Mesenchymal stem cell (in vitro differentiated cells and primary cell): ENCODE results near the gene MINK1.

Source experiments
- DNase-seq: peaks from one replicate; pipeline ENCODE4 v3.0.0-alpha.2; 2013
- H2AFZ ChIP-seq: one replicate; pipeline ENCODE4 v1.6.1; 2013; ENCODE audit warnings: low read depth, mild to moderate bottlenecking, control low read depth, inconsistent platforms, low read length, moderate library complexity
- H2AK5ac ChIP-seq: 2 replicates; pipeline ENCODE4 v1.6.1; 2013; ENCODE audit warnings: low read length, moderate library complexity, mild to moderate bottlenecking, inconsistent platforms; ENCODE audit not compliant: severe bottlenecking
- H2BK120ac ChIP-seq: one replicate; pipeline ENCODE4 v1.6.1; 2013; ENCODE audit warnings: low read depth, mild to moderate bottlenecking, inconsistent platforms, low read length, moderate library complexity
- H2BK12ac ChIP-seq, 2 experiments: one replicate each; pipeline ENCODE4 v1.6.1; 2013; ENCODE audit warnings: inconsistent platforms in 2 of 2, low read length in 2 of 2, mild to moderate bottlenecking in 2 of 2, moderate library complexity in 2 of 2, control low read depth in 1 of 2
- H2BK15ac ChIP-seq: one replicate; pipeline ENCODE4 v1.6.1; 2013; ENCODE audit warnings: mild to moderate bottlenecking, low read depth, inconsistent platforms; ENCODE audit not compliant: poor library complexity, severe bottlenecking
- H2BK5ac ChIP-seq: 2 replicates; pipeline ENCODE4 v1.6.1; 2013; ENCODE audit warnings: low read depth, mild to moderate bottlenecking, low read length, control low read depth, inconsistent platforms; ENCODE audit not compliant: poor library complexity, severe bottlenecking
- H3K14ac ChIP-seq, 2 experiments: one replicate each; pipeline ENCODE4 v1.6.1; 2013; ENCODE audit warnings: inconsistent platforms in 2 of 2, low read length in 2 of 2, control low read depth in 1 of 2, mild to moderate bottlenecking in 1 of 2, moderate library complexity in 1 of 2
- H3K18ac ChIP-seq, 2 experiments: one replicate each; pipeline ENCODE4 v1.6.1; 2013; ENCODE audit warnings: inconsistent platforms in 2 of 2, low read length in 2 of 2, control low read depth in 1 of 2, low read depth in 1 of 2, mild to moderate bottlenecking in 1 of 2
- H3K23ac ChIP-seq, 2 experiments: one replicate each; pipeline ENCODE4 v1.6.1; 2013; ENCODE audit warnings: inconsistent platforms in 2 of 2, low read length in 2 of 2, mild to moderate bottlenecking in 2 of 2, moderate library complexity in 2 of 2, control low read depth in 1 of 2
- H3K27ac ChIP-seq: 2 replicates; pipeline ENCODE4 v1.5.1; 2013; ENCODE audit warnings: mild to moderate bottlenecking, moderate library complexity, low read length, control low read depth, inconsistent platforms; ENCODE audit not compliant: poor library complexity, severe bottlenecking
- H3K27me3 ChIP-seq, 2 experiments: 2 replicates each; pipeline versions ENCODE4 v1.6.1 to v1.7.0; 2013; ENCODE audit warnings: low read length in 2 of 2, mild to moderate bottlenecking in 2 of 2, moderate library complexity in 2 of 2, control low read depth in 1 of 2, inconsistent platforms in 1 of 2; ENCODE audit not compliant: control insufficient read depth in 1 of 2, insufficient read depth in 1 of 2
- H3K36me3 ChIP-seq, 2 experiments: 2 replicates each; pipeline versions ENCODE4 v1.6.1 to v1.7.0; 2013; ENCODE audit warnings: low read length in 2 of 2, control low read depth in 1 of 2, inconsistent platforms in 1 of 2, low read depth in 1 of 2, mild to moderate bottlenecking in 1 of 2; ENCODE audit not compliant: insufficient read depth in 2 of 2, control insufficient read depth in 1 of 2
- H3K4ac ChIP-seq, 2 experiments: one replicate each; pipeline ENCODE4 v1.6.1; 2013; ENCODE audit warnings: inconsistent platforms in 2 of 2, low read length in 2 of 2, mild to moderate bottlenecking in 2 of 2, moderate library complexity in 2 of 2, control low read depth in 1 of 2, low read depth in 1 of 2
- H3K4me1 ChIP-seq: 2 replicates; pipeline ENCODE4 v1.6.1; 2013; ENCODE audit warnings: low read depth, low read length, control low read depth; ENCODE audit not compliant: control insufficient read depth, insufficient read depth
- H3K4me2 ChIP-seq: 2 replicates; pipeline ENCODE4 v1.6.1; 2013; ENCODE audit warnings: low read length, mild to moderate bottlenecking, inconsistent platforms; ENCODE audit not compliant: poor library complexity, severe bottlenecking
- H3K4me3 ChIP-seq, 2 experiments: 2 replicates each; pipeline versions ENCODE4 v1.5.1 to v1.7.0; 2013; ENCODE audit warnings: low read length in 2 of 2, mild to moderate bottlenecking in 2 of 2, control low read depth in 1 of 2, low read depth in 1 of 2; ENCODE audit not compliant: insufficient read depth in 1 of 2
- H3K79me1 ChIP-seq: replicated peaks from 2 replicates; pipeline ENCODE4 v1.6.1; 2013; ENCODE audit warnings: mild to moderate bottlenecking, control low read depth, low read length, inconsistent platforms; ENCODE audit not compliant: poor library complexity, severe bottlenecking
- H3K9ac ChIP-seq: 2 replicates; pipeline ENCODE4 v1.7.0; 2013; ENCODE audit warnings: mild to moderate bottlenecking, low read length, moderate library complexity
- H3K9me3 ChIP-seq: 2 replicates; pipeline ENCODE4 v1.7.0; 2013; ENCODE audit warnings: mild to moderate bottlenecking, low read length; ENCODE audit not compliant: control insufficient read depth
- H4K8ac ChIP-seq: one replicate; pipeline ENCODE4 v1.6.1; 2013; ENCODE audit warnings: inconsistent platforms, mild to moderate bottlenecking, low read length, moderate library complexity
- H4K91ac ChIP-seq: one replicate; pipeline ENCODE4 v1.6.1; 2013; ENCODE audit warnings: mild to moderate bottlenecking, low read length, inconsistent platforms
- WGBS: methylation state at CpG from one replicate; pipeline ENCODE4 v1.1.7; 2013; ENCODE audit warnings: mixed read lengths; 5-methylcytosine and 5-hydroxymethylcytosine counted together

Gene MINK1

GRCh38 chr17:4812690-4813089, 20.4 kb upstream of the MINK1 start:
- no peak overlapping the region for H2BK12ac ChIP-seq
- H3K27ac ChIP-seq, result no peak overlapping the region
- H3K79me1 ChIP-seq, result peaks cover 20% of the 10 kb centered on the region
- WGBS, result 98% methylated on average over 7 of the region's 7 CpGs
- H2BK15ac ChIP-seq, result no peak overlapping the region
- H2AK5ac ChIP-seq, result no peak overlapping the region
- H3K23ac ChIP-seq, result no peak overlapping the region
- H4K8ac ChIP-seq, result no peak overlapping the region
- no peak overlapping the region for H2BK5ac ChIP-seq
- H2BK120ac ChIP-seq, result no peak overlapping the region
- H3K18ac ChIP-seq, result no peak overlapping the region
- H4K91ac ChIP-seq, result no peak overlapping the region
- no peak overlapping the region for H3K4ac ChIP-seq
- no peak overlapping the region for H3K9ac ChIP-seq
- H3K9me3 ChIP-seq, result no peaks in the 10 kb centered on the region
- no peak for DNase-seq
- no peak overlapping the region for H3K4me3 ChIP-seq
- no peak overlapping the region for H2AFZ ChIP-seq
- H3K36me3 ChIP-seq, result peaks cover 59 to 60% of the 10 kb centered on the region in 2 experiments
- H3K4me2 ChIP-seq, result no peak overlapping the region
- H3K4me1 ChIP-seq, result peaks cover 6% of the 10 kb centered on the region
- no peak overlapping the region for H3K14ac ChIP-seq
- H3K27me3 ChIP-seq, result no peaks in the 10 kb centered on the region

- no peak overlapping the region for H2BK120ac ChIP-seq
- no peak overlapping the region for H2AFZ ChIP-seq
- peaks cover 62 to 63% of the 10 kb centered on the region in 2 experiments for H3K36me3 ChIP-seq
- H2BK5ac ChIP-seq, result no peak overlapping the region
- H3K4me1 ChIP-seq, result no peaks in the 10 kb centered on the region
- H3K27me3 ChIP-seq, result no peaks in the 10 kb centered on the region
- no peak overlapping the region for H2BK12ac ChIP-seq
- H3K79me1 ChIP-seq, result peaks cover 2% of the 10 kb centered on the region
- H2AK5ac ChIP-seq, result no peak overlapping the region
- 91% methylated on average over 7 of the region's 7 CpGs for WGBS
- no peak overlapping the region for H3K9ac ChIP-seq
- H3K27ac ChIP-seq, result no peak overlapping the region
- no peaks in the 10 kb centered on the region for H3K9me3 ChIP-seq
- no peak overlapping the region for H3K4me2 ChIP-seq
- no peak overlapping the region for H3K14ac ChIP-seq
- H2BK15ac ChIP-seq, result no peak overlapping the region
- H3K4me3 ChIP-seq, result no peak overlapping the region
- H3K18ac ChIP-seq, result no peak overlapping the region
- H3K4ac ChIP-seq, result no peak overlapping the region
- H3K23ac ChIP-seq, result no peak overlapping the region
- H4K91ac ChIP-seq, result no peak overlapping the region
- H4K8ac ChIP-seq, result no peak overlapping the region
- no peak for DNase-seq
Observed at GRCh38 chr17:4815043-4815675, 18.0 kb upstream of the MINK1 start.

- H3K4me3 ChIP-seq, result no peak overlapping the region
- H2BK5ac ChIP-seq, result no peak overlapping the region
- WGBS, result 97% methylated on average over 13 of the region's 13 CpGs
- H2BK12ac ChIP-seq, result no peak overlapping the region
- H2AK5ac ChIP-seq, result no peak overlapping the region
- H3K9me3 ChIP-seq, result no peaks in the 10 kb centered on the region
- no peak for DNase-seq
- H4K91ac ChIP-seq, result no peak overlapping the region
- no peak overlapping the region for H3K27ac ChIP-seq
- H3K79me1 ChIP-seq, result peaks cover 2% of the 10 kb centered on the region
- H3K4ac ChIP-seq, result no peak overlapping the region
- H3K4me1 ChIP-seq, result no peaks in the 10 kb centered on the region
- H2BK15ac ChIP-seq, result no peak overlapping the region
- peaks cover 58 to 60% of the 10 kb centered on the region in 2 experiments for H3K36me3 ChIP-seq
- no peak overlapping the region for H2BK120ac ChIP-seq
- H3K27me3 ChIP-seq, result no peaks in the 10 kb centered on the region
- no peak overlapping the region for H3K9ac ChIP-seq
- H4K8ac ChIP-seq, result no peak overlapping the region
- H3K23ac ChIP-seq, result no peak overlapping the region
- H2AFZ ChIP-seq, result no peak overlapping the region
- H3K4me2 ChIP-seq, result no peak overlapping the region
- H3K14ac ChIP-seq, result no peak overlapping the region
- H3K18ac ChIP-seq, result no peak overlapping the region
Observed at GRCh38 chr17:4816826-4817225, 16.3 kb upstream of the MINK1 start.

GRCh38 chr17:4818276-4818675, 14.9 kb upstream of the MINK1 start:
- Histone ChIP-seq H2AFZ (no peak overlapping the region), H2BK12ac (no peak overlapping the region), H2BK5ac (no peak overlapping the region), H3K27me3 (no peaks in the 10 kb centered on the region), H4K8ac (no peak overlapping the region), H3K4me2 (no peak overlapping the region), H3K23ac (no peak overlapping the region), H3K36me3 (peaks cover 67 to 69% of the 10 kb centered on the region in 2 experiments), H2BK15ac (no peak overlapping the region), H3K9me3 (no peaks in the 10 kb centered on the region), H3K18ac (no peak overlapping the region), H3K4me3 (no peak overlapping the region), H3K4me1 (no peaks in the 10 kb centered on the region), H3K4ac (no peak overlapping the region), H3K79me1 (peaks cover 2% of the 10 kb centered on the region), H3K9ac (no peak overlapping the region), H4K91ac (no peak overlapping the region), H3K27ac (no peak overlapping the region), H2BK120ac (no peak overlapping the region), H2AK5ac (no peak overlapping the region), H3K14ac (no peak overlapping the region)
- DNase-seq, result no peak
- WGBS, result 82% methylated on average over 12 of the region's 12 CpGs
